IMR-90 (cell line): ENCODE results near the gene ATXN1L. TPM values are rescaled to one million over a fixed set of nuclear protein-coding genes. Genes with fewer than 3 reads are reported as not detected.
A peak's percentile ranks its signal among the peaks of the same experiment; 100 is the strongest.

Experiments
- ATAC-seq: fragments of 200-7000 bp; cut with Tn5 transposase; 2 replicates; pipeline ENCODE4 v1.9.1; 2020; ENCODE audit warnings: low read depth, mild to moderate bottlenecking, moderate library complexity
- BruUV-seq: library from RNA; stranded (reverse); fragments of 400-500 nt; replicated peaks from 2 replicates; lab custom pipeline; 2021; lab: Mats Ljungman, UMichigan
- CTCF ChIA-PET: fragments of 300-600 bp; formaldehyde crosslinking; extraction: SDS; loops from one replicate; lab custom pipeline; 2021; ENCODE audit warnings: antibody characterized with exemption; lab: Yijun Ruan, JAX
- POLR2A ChIA-PET: fragments of 300-600 bp; sonication (Branson Sonifier 250); formaldehyde crosslinking; loops from one replicate; lab custom pipeline; 2022; ENCODE audit warnings: antibody characterized with exemption; ENCODE audit not compliant: unreplicated experiment; lab: Charles Lee
- DNase-seq: peaks from one replicate; pipeline ENCODE4 v3.0.0; 2013
- H2AFZ ChIP-seq: replicated peaks from 2 replicates; pipeline ENCODE3; 2013; ENCODE audit warnings: low read length, mild to moderate bottlenecking; ENCODE audit not compliant: poor library complexity
- H2AK5ac ChIP-seq: 2 replicates; pipeline ENCODE4 v1.6.1; 2013; ENCODE audit warnings: low read depth, low read length, inconsistent platforms
- H2AK9ac ChIP-seq: replicated peaks from 2 replicates; pipeline ENCODE3; 2013; ENCODE audit warnings: mild to moderate bottlenecking, low read depth, low read length, moderate library complexity; ENCODE audit not compliant: poor library complexity
- H2BK120ac ChIP-seq: 2 replicates; pipeline ENCODE4 v1.6.1; 2013; ENCODE audit warnings: low read depth, low read length, inconsistent platforms
- H2BK15ac ChIP-seq: 3 replicates; pipeline ENCODE4 v1.6.1; 2013; ENCODE audit warnings: low read depth, low read length, inconsistent platforms
- H2BK20ac ChIP-seq: 2 replicates; pipeline ENCODE4 v1.6.1; 2013; ENCODE audit warnings: low read depth, mild to moderate bottlenecking, inconsistent platforms, low read length, moderate library complexity
- H2BK5ac ChIP-seq: 2 replicates; pipeline ENCODE4 v1.6.1; 2013; ENCODE audit warnings: mild to moderate bottlenecking, low read depth, low read length, inconsistent platforms; ENCODE audit not compliant: poor library complexity, severe bottlenecking
- H3K14ac ChIP-seq: replicated peaks from 2 replicates; pipeline ENCODE4 v1.6.1; 2013; ENCODE audit warnings: low read depth, low read length, inconsistent platforms
- H3K18ac ChIP-seq: 2 replicates; pipeline ENCODE4 v1.6.1; 2013; ENCODE audit warnings: low read depth, low read length, control low read depth
- H3K23ac ChIP-seq: 2 replicates; pipeline ENCODE4 v1.6.1; 2013; ENCODE audit warnings: low read depth, low read length, inconsistent platforms
- H3K27ac ChIP-seq: 2 replicates; pipeline ENCODE4 v1.5.1; 2013; ENCODE audit warnings: mild to moderate bottlenecking, control low read depth, low read length; ENCODE audit not compliant: insufficient read depth
- H3K27me3 ChIP-seq: 2 replicates; pipeline ENCODE4 v1.6.1; 2013; ENCODE audit warnings: low read length; ENCODE audit not compliant: control insufficient read depth, insufficient read depth
- H3K36me3 ChIP-seq: 2 replicates; pipeline ENCODE4 v1.6.1; 2013; ENCODE audit warnings: low read length, mixed read lengths; ENCODE audit not compliant: control insufficient read depth, insufficient read depth
- H3K4ac ChIP-seq: 2 replicates; pipeline ENCODE4 v1.6.1; 2013; ENCODE audit warnings: low read depth, low read length, inconsistent platforms
- H3K4me1 ChIP-seq: 2 replicates; pipeline ENCODE4 v1.6.1; 2013; ENCODE audit warnings: low read length, mixed read lengths; ENCODE audit not compliant: control insufficient read depth, insufficient read depth
- H3K4me2 ChIP-seq: 2 replicates; pipeline ENCODE4 v1.6.1; 2013; ENCODE audit warnings: low read depth, mild to moderate bottlenecking, control low read depth, low read length, moderate library complexity
- H3K4me3 ChIP-seq: 2 replicates; pipeline ENCODE4 v1.5.1; 2013; ENCODE audit warnings: low read depth, mild to moderate bottlenecking, control low read depth, low read length, moderate library complexity; ENCODE audit not compliant: insufficient read depth
- H3K56ac ChIP-seq: 2 replicates; pipeline ENCODE4 v1.6.1; 2013; ENCODE audit warnings: low read length, inconsistent platforms; ENCODE audit not compliant: insufficient read depth; ENCODE audit errors: extremely low read depth
- H3K79me1 ChIP-seq, 2 experiments: 2 replicates each; pipeline ENCODE4 v1.6.1; 2013; ENCODE audit warnings: low read length in 2 of 2, inconsistent platforms in 1 of 2, low read depth in 1 of 2
- H3K9ac ChIP-seq: 2 replicates; pipeline ENCODE4 v1.6.1; 2013; ENCODE audit warnings: low read depth, low read length, control low read depth
- H3K9me1 ChIP-seq: 2 replicates; pipeline ENCODE4 v1.6.1; 2013; ENCODE audit warnings: low read length, inconsistent platforms; ENCODE audit not compliant: insufficient read depth
- H3K9me3 ChIP-seq: 2 replicates; pipeline ENCODE4 v1.6.1; 2013; ENCODE audit warnings: low read length; ENCODE audit not compliant: control insufficient read depth, insufficient read depth
- H4K20me1 ChIP-seq: 2 replicates; pipeline ENCODE4 v1.6.1; 2013; ENCODE audit warnings: low read length, inconsistent platforms; ENCODE audit not compliant: insufficient read depth
- H4K5ac ChIP-seq: 2 replicates; pipeline ENCODE4 v1.6.1; 2013; ENCODE audit warnings: mild to moderate bottlenecking, low read depth, low read length, control low read depth
- H4K8ac ChIP-seq, 2 experiments: 2 replicates each; pipeline ENCODE4 v1.6.1; 2013; ENCODE audit warnings: low read depth in 2 of 2, low read length in 2 of 2, control low read depth in 1 of 2, inconsistent platforms in 1 of 2
- H4K91ac ChIP-seq: 2 replicates; pipeline ENCODE4 v1.6.1; 2013; ENCODE audit warnings: low read depth, low read length, inconsistent platforms; ENCODE audit not compliant: insufficient read depth
- BHLHE40 ChIP-seq: fragments of 150-350 bp; IDR thresholded peaks from 2 replicates; pipeline ENCODE4 v1.6.1; 2016; ENCODE audit warnings: mild to moderate bottlenecking, low read depth, low read length
- CEBPB ChIP-seq: IDR thresholded peaks from 2 replicates; pipeline ENCODE4 v1.6.1; 2012; ENCODE audit warnings: low read depth, low read length, improper control_type of control experiment
- CHD1 ChIP-seq: IDR thresholded peaks from 2 replicates; pipeline ENCODE4 v1.6.1; 2012; ENCODE audit warnings: low read depth, low read length, improper control_type of control experiment
- CTCF ChIP-seq: conservative IDR thresholded peaks from 2 replicates; pipeline ENCODE4 v1.5.1; 2012; ENCODE audit warnings: mild to moderate bottlenecking, low read depth, low read length, improper control_type of control experiment
- ELK1 ChIP-seq: fragments of 150-350 bp; IDR thresholded peaks from 2 replicates; pipeline ENCODE4 v1.6.1; 2016; ENCODE audit warnings: low read depth, mild to moderate bottlenecking, low read length, moderate library complexity, borderline replicate concordance
- FOS ChIP-seq: fragments of 150-350 bp; IDR thresholded peaks from 2 replicates; pipeline ENCODE4 v1.6.1; 2016; ENCODE audit warnings: low read depth, low read length
- MAFK ChIP-seq: IDR thresholded peaks from 2 replicates; pipeline ENCODE4 v1.6.1; 2012; ENCODE audit warnings: low read depth, low read length, improper control_type of control experiment
- MAZ ChIP-seq: IDR thresholded peaks from 2 replicates; pipeline ENCODE4 v1.6.1; 2012; ENCODE audit warnings: low read depth, mild to moderate bottlenecking, low read length, improper control_type of control experiment, moderate library complexity, borderline replicate concordance
- MXI1 ChIP-seq: IDR thresholded peaks from 2 replicates; pipeline ENCODE4 v1.6.1; 2012; ENCODE audit warnings: low read depth, mild to moderate bottlenecking, low read length, moderate library complexity, borderline replicate concordance
- NFE2L2 ChIP-seq: fragments of 150-350 bp; IDR thresholded peaks from 2 replicates; pipeline ENCODE4 v1.6.1; 2016; ENCODE audit warnings: low read depth, mild to moderate bottlenecking, low read length
- POLR2A ChIP-seq: IDR thresholded peaks from 2 replicates; pipeline ENCODE4 v1.6.1; 2012; ENCODE audit warnings: mild to moderate bottlenecking, low read depth, low read length
- RAD21 ChIP-seq: IDR thresholded peaks from 2 replicates; pipeline ENCODE4 v1.6.1; 2012; ENCODE audit warnings: low read length, improper control_type of control experiment
- RCOR1 ChIP-seq: IDR thresholded peaks from 2 replicates; pipeline ENCODE4 v1.6.1; 2012; ENCODE audit warnings: mild to moderate bottlenecking, low read length, improper control_type of control experiment; ENCODE audit not compliant: insufficient replicate concordance
- RFX5 ChIP-seq: IDR thresholded peaks from 2 replicates; pipeline ENCODE4 v1.8.0; 2012; ENCODE audit warnings: low read depth, mild to moderate bottlenecking, low read length, moderate library complexity
- SMC3 ChIP-seq: fragments of 150-350 bp; IDR thresholded peaks from 2 replicates; pipeline ENCODE4 v1.6.1; 2016; ENCODE audit warnings: low read depth, mild to moderate bottlenecking, antibody characterized with exemption, low read length, moderate library complexity
- USF2 ChIP-seq: fragments of 150-350 bp; IDR thresholded peaks from 2 replicates; pipeline ENCODE4 v1.6.1; 2017; ENCODE audit warnings: mild to moderate bottlenecking, antibody characterized with exemption, low read length, low read depth
- WGBS, 2 experiments: methylation state at CpG; one replicate each; pipeline versions ENCODE4 v1.1.5 to v1.1.7; 2013; ENCODE audit warnings: missing lambda C conversion rate in 2 of 2; ENCODE audit not compliant: insufficient read length in 1 of 2; ENCODE audit errors: extremely low coverage in 2 of 2; 5-methylcytosine and 5-hydroxymethylcytosine counted together
- dilution Hi-C: fragments of 300-500 bp; cut with HindIII; formaldehyde crosslinking; loops from one replicate; pipeline ENCODE4 v1.14.3; 2018; ENCODE audit warnings: low sequenced_read_pairs; ENCODE audit not compliant: unreplicated experiment
- in situ Hi-C: fragments of 300-500 bp; cut with MboI; formaldehyde crosslinking; loops from 3 replicates; pipeline ENCODE4 v1.14.3; 2019; ENCODE audit warnings: low sequenced_read_pairs, inconsistent platforms, mixed read lengths
- intact Hi-C: fragments of 100-400 bp; cut with micrococcal nuclease; formaldehyde crosslinking; loops from 2 replicates; pipeline ENCODE4 v1.10.0; 2022
- polyA plus RNA-seq, 3 experiments: library from polyadenylated mRNA; depleted of rRNA; stranded (reverse); fragments of >200 nt; gene quantifications; 2 replicates each; pipeline ENCODE4 v1.2.3, GENCODE V29; 2012; ENCODE audit warnings: low replicate concordance in 1 of 3
- total RNA-seq: library from RNA; depleted of rRNA; stranded (reverse); fragments of >200 nt; gene quantifications from 2 replicates; pipeline ENCODE4 v1.2.3, GENCODE V29; 2012

Gene ATXN1L
- total and polyA plus RNA-seq, 2 of the 4 experiments (the other 2 are of a cell fraction), result 5.2 to 9.2 TPM

- no peak overlapping the region for H3K18ac ChIP-seq
- no TSS peak for BruUV-seq
- no peak overlapping the region for H4K5ac ChIP-seq
- H3K4ac ChIP-seq, result no peak overlapping the region
- no peak overlapping the region for H3K14ac ChIP-seq
- no peak overlapping the region for H3K27ac ChIP-seq
- H3K27me3 ChIP-seq, result no peaks in the 10 kb centered on the region
- H3K4me1 ChIP-seq, result peaks cover 2% of the 10 kb centered on the region
- no peak overlapping the region for H3K56ac ChIP-seq
- no peak overlapping the region for H2AK9ac ChIP-seq
- no peak for ATAC-seq
- no peak overlapping the region for H2BK120ac ChIP-seq
- no peak overlapping the region for H3K4me3 ChIP-seq
- no peak for TF ChIP-seq RCOR1
- TF ChIP-seq MXI1, result no peak
- TF ChIP-seq USF2, result no peak
- TF ChIP-seq NFE2L2, result no peak
- no peak for TF ChIP-seq RFX5
- no peak for TF ChIP-seq FOS
- TF ChIP-seq CHD1, result no peak
- no peak for TF ChIP-seq CEBPB
- no peak for TF ChIP-seq MAZ
- no peak for TF ChIP-seq MAFK
- TF ChIP-seq RAD21, result no peak
- TF ChIP-seq SMC3, result no peak
- TF ChIP-seq BHLHE40, result no peak
- no peak for TF ChIP-seq POLR2A
- no peak for TF ChIP-seq ELK1
- TF ChIP-seq CTCF, result no peak
- WGBS, 2 experiments, result 100% methylated on average over 1 of the region's 4 CpGs; no CpG with 5 or more reads in 1 of the 2 experiments
- no peak overlapping the region for H2BK5ac ChIP-seq
- dilution Hi-C loops, result no loop called here
- no peak overlapping the region for H2AFZ ChIP-seq
- H2BK15ac ChIP-seq, result no peak overlapping the region
- H3K23ac ChIP-seq, result 0 out of 2 replicates have a peak overlapping the region, but pooled peaks have one; percentile 60
- H4K8ac ChIP-seq, result no peak overlapping the region
- no peak overlapping the region for H2BK20ac ChIP-seq
- H3K4me2 ChIP-seq, result no peak overlapping the region
- peaks cover 2% of the 10 kb centered on the region; the same call in 1 of the 2 replicates for H3K36me3 ChIP-seq
- H3K9me3 ChIP-seq, result no peaks in the 10 kb centered on the region
- DNase-seq, result no peak
- H2AK5ac ChIP-seq, result no peak overlapping the region
- intact Hi-C loops, result loop anchor here (5.0 kb wide), 1 partner anchor 63 kb away; no protein-coding TSS in a partner anchor
- ChIA-PET POLR2A (interaction anchor here (0.8 kb wide), 1 partner anchor 92 kb away, joined by 3 read pairs; no protein-coding TSS in a partner anchor), CTCF (interaction anchor here (0.6 to 1.2 kb wide), 2 partner anchors 63 to 462 kb away, joined by 3 to 8 read pairs; no protein-coding TSS in a partner anchor)
- H4K20me1 ChIP-seq, result peaks cover 81% of the 10 kb centered on the region
- peaks cover 0 to 25% of the 10 kb centered on the region in 2 experiments; a peak in 2 of 4 replicates for H3K79me1 ChIP-seq
- H4K91ac ChIP-seq, result no peak overlapping the region
- H3K9me1 ChIP-seq, result peaks cover 5% of the 10 kb centered on the region
- no peak overlapping the region for H3K9ac ChIP-seq
- in situ Hi-C loops, result no loop called here
Observed at GRCh38 chr16:71899171-71899570, 53.4 kb downstream of the ATXN1L start.
